ENCODE results near the gene KRTAP5-7.

KRTAP5-7 gene

GRCh38 chr11:71495286-71496230, 31.5 kb upstream of the KRTAP5-7 start:
- no peak for DNase-seq (ENCODE audit: low read depth in 2 of 2)

GRCh38 chr11:71496421-71496820, 30.6 kb upstream of the KRTAP5-7 start:
- DNase-seq (ENCODE audit: low read depth in 2 of 2), result no peak

GRCh38 chr11:71498091-71498490, 29.0 kb upstream of the KRTAP5-7 start:
- DNase-seq (ENCODE audit: low read depth in 2 of 2), result no peak

- no peak for DNase-seq (ENCODE audit: low read depth in 2 of 2)
These were observed 27.9 kb upstream of the KRTAP5-7 start for GRCh38 chr11:71499125-71499524.

GRCh38 chr11:71499546-71499945, 27.5 kb upstream of the KRTAP5-7 start:
- DNase-seq (ENCODE audit: low read depth in 2 of 2), result no peak

GRCh38 chr11:71500601-71501021, 26.5 kb upstream of the KRTAP5-7 start:
- DNase-seq (ENCODE audit: low read depth in 2 of 2), result no peak

- no peak for DNase-seq (ENCODE audit: low read depth in 2 of 2)
These were observed 25.7 kb upstream of the KRTAP5-7 start for GRCh38 chr11:71501071-71501985.

GRCh38 chr11:71502026-71502425, 25.0 kb upstream of the KRTAP5-7 start:
- no peak for DNase-seq (ENCODE audit: low read depth in 2 of 2)

- no peak for DNase-seq (ENCODE audit: low read depth in 2 of 2)
These were observed 24.1 kb upstream of the KRTAP5-7 start for GRCh38 chr11:71502871-71503435.

- DNase-seq (ENCODE audit: low read depth in 2 of 2), result no peak
These were observed 22.5 kb upstream of the KRTAP5-7 start for GRCh38 chr11:71504531-71504930.

- DNase-seq (ENCODE audit: low read depth in 2 of 2), result no peak
These were observed 22.1 kb upstream of the KRTAP5-7 start for GRCh38 chr11:71505001-71505400.

GRCh38 chr11:71505781-71506180, 21.3 kb upstream of the KRTAP5-7 start:
- DNase-seq (ENCODE audit: low read depth in 2 of 2), result no peak

GRCh38 chr11:71507102-71507501, 20.0 kb upstream of the KRTAP5-7 start:
- DNase-seq (ENCODE audit: low read depth in 2 of 2), result no peak

GRCh38 chr11:71518506-71519471, 8.3 kb upstream of the KRTAP5-7 start:
- DNase-seq (ENCODE audit: low read depth in 2 of 2), result no peak

- DNase-seq (ENCODE audit: low read depth in 2 of 2), result no peak
These were observed 7.5 kb upstream of the KRTAP5-7 start for GRCh38 chr11:71519546-71519945.

GRCh38 chr11:71525188-71525937, 1.7 kb upstream of the KRTAP5-7 start:
- no peak for DNase-seq (ENCODE audit: low read depth in 2 of 2)

GRCh38 chr11:71525938-71526495, 1.1 kb upstream of the KRTAP5-7 start:
- no peak for DNase-seq (ENCODE audit: low read depth in 2 of 2)

GRCh38 chr11:71527576-71528210, 626 bp downstream of the KRTAP5-7 start:
- no peak for DNase-seq (ENCODE audit: low read depth in 2 of 2)

GRCh38 chr11:71530602-71531001, 3.5 kb downstream of the KRTAP5-7 start:
- DNase-seq (ENCODE audit: low read depth in 2 of 2), result no peak

Data from stimulated activated CD8-positive, alpha-beta memory T cell treated with anti-CD3 and anti-CD28 coated beads, Interleukin-15, amount 100 ng/mL, for 4 hours (primary cell).